Testis (tissue), 2 donors: ENCODE data around the gene ATP2A2.

ENCODE experiments used
- CTCF ChIP-seq, 3 experiments: fragments of 450-650 bp in 2 of 3; fragments of 200-600 bp in 1 of 3; sonication (generic) in 1 of 3; IDR thresholded peaks; one replicate each; pipeline ENCODE4 v1.5.1; 2016 to 2019; ENCODE audit warnings: antibody characterized with exemption in 3 of 3, mild to moderate bottlenecking in 2 of 3, moderate library complexity in 1 of 3
- POLR2A ChIP-seq: fragments of 450-650 bp; IDR thresholded peaks from one replicate; pipeline ENCODE4 v1.6.1; 2017; ENCODE audit warnings: antibody characterized with exemption, mild to moderate bottlenecking, moderate library complexity

GRCh38 chr12:110269622-110270124 is 11.4 kb upstream of the ATP2A2 start:
- no peak for TF ChIP-seq CTCF (IDR thresholded peaks at IDR 0.05)
- TF ChIP-seq POLR2A = no peak
